ENCODE measurements around the gene ANXA1. TPM values are rescaled to one million over a fixed set of nuclear protein-coding genes. Genes with fewer than 3 reads are reported as not detected.

ANXA1 gene, protein sequence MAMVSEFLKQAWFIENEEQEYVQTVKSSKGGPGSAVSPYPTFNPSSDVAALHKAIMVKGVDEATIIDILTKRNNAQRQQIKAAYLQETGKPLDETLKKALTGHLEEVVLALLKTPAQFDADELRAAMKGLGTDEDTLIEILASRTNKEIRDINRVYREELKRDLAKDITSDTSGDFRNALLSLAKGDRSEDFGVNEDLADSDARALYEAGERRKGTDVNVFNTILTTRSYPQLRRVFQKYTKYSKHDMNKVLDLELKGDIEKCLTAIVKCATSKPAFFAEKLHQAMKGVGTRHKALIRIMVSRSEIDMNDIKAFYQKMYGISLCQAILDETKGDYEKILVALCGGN
- total RNA-seq = 74.1 and 225 TPM in 2 replicates

DNA sequence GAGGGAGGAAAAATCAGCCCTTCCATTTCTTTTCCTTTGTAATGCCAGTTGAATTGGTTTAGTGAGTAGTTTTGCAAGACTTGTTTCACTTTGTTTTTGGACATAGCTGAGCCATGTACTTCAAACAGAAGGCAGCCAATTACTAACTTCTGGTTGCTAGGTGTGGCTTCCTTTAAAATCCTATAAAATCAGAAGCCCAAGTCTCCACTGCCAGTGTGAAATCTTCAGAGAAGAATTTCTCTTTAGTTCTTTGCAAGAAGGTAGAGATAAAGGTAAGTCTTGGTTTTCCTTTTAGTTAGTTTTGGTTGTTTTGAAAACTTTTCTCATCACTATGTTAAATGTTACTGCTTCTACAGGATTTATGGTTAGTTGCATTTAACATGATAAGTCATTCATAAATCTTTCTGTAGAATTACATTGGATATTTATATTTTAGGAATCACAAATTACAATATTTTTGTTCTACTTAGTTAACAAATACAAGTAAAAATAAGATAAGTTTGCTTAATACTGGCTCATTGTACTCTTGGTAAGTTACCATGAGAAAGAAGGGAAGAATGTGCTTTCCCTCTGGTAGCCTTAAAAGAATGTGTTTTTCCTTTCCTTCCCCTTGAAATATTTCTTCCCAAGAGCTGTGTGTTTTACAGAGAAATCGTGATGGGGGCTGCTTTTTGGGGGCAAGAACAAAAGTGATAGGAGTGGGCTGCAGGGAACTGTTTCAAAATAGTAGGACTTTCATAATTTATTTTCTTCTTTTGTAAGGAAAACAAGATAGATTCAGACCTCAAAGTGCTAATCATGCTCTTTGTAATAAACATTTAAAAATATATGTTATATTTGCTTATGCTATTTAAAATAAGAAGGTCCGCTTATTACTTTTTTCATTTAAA lies at the start of gene ANXA1:
Gene ANXA1 (plus strand): TSS at position 213 of the 890 bp plus-strand sequence. CDS start 6,671 bp downstream, outside the sequence.

Other genes starting within 250 kb of the ANXA1 start
- 0.13 and 6.5 TPM in 2 replicates for gene ALDH1A1, start 198.8 kb upstream of the ANXA1 start, total RNA-seq

Data from epithelial cell of alveolus of lung (primary cell).